ENCODE data around the gene RERE.

Gene RERE

DNA sequence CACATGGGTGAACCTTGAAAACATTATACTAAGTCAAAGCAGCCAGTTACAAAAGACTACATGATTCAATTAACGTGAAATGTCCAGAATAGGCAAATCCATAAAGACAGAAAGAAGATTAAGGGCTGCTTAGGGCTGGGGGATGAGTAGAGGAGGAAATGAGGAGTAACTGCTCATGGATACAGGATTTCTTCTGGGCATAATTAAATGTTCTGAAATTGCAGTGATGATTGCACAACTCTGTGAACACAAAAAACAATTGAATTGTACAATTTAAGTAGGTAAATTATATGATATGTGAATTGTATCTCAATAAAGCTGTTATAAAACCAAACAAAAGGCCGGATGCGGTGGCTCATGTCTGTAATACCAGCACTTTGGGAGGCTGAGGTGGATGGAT is 52.2 kb downstream of the RERE start:
- H3K9ac ChIP-seq (ENCODE audit: low read length): no peak overlapping the region
- H3K4me1 ChIP-seq (ENCODE audit: insufficient read depth, low read length): peaks cover 18% of the 10 kb centered on the region
- H3K27ac ChIP-seq (ENCODE audit: low read depth, low read length): no peak overlapping the region
- H3K27me3 ChIP-seq (ENCODE audit: control insufficient read depth in 1 of 2, insufficient read depth in 2 of 2, low read length in 2 of 2): no peaks in the 10 kb centered on the region
- H3K4me3 ChIP-seq (ENCODE audit: low read depth in 1 of 2, low read length in 2 of 2): no peak overlapping the region
- no peaks in the 10 kb centered on the region for H3K36me3 ChIP-seq (ENCODE audit: insufficient read depth, low read length)
- no peaks in the 10 kb centered on the region for H3K9me3 ChIP-seq (ENCODE audit: low read length)

DNA sequence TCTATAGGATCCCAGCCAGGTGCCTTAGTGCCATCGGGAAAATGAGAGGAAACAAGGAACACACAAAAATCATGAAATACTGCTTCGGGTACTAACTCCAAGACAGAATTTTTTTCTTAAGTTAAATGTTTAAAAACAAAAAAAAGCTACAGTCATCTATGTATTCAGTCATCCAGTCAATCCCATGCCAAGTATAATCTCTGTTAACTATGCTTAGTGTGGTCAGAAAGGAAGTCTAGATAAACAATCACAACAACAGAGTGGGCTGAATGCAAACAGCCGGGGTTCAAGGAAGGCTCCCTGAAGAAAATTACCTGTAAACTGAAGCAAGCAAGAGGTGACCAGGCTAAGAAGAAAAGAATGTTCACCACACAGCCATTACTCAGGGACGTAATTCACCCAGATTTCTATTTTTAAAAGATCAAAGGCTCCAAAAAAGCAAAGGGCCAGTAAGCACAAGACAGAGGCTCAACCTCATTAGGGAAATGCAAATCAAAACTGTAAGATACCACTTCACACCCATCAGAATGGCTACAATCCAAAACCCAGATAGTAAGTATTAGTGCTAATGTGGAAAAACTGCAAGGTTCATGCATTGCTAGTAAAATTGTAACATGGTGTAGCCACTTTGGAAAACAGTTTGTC is 53.0 kb downstream of the RERE start:
- Histone ChIP-seq H3K36me3 (ENCODE audit: insufficient read depth, low read length) (no peaks in the 10 kb centered on the region), H3K27me3 (ENCODE audit: control insufficient read depth in 1 of 2, insufficient read depth in 2 of 2, low read length in 2 of 2) (no peaks in the 10 kb centered on the region), H3K27ac (ENCODE audit: low read depth, low read length) (no peak overlapping the region)

DNA sequence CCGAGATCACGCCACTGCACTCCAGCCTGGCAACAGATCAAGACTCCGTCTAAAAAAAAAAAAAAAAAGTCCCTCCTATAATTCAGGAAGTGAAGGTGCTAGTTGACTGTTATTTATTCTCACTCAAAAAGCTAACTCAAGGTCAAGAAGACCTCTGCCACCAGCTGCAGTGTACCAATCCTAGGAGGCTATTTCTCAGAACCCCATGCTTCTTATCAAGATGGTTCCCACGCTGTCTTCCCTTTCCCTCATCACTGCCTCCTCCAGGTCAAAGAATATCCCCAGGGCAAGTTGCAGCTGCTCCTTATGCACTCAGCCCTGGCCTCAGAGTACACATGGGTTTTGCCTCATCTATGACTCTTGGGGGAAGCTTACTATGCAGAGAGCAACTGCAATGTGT is 53.6 kb downstream of the RERE start:
- H3K4me1 ChIP-seq (ENCODE audit: insufficient read depth, low read length): peaks cover 18% of the 10 kb centered on the region
- H3K36me3 ChIP-seq (ENCODE audit: insufficient read depth, low read length): no peaks in the 10 kb centered on the region
- no peak overlapping the region for H3K4me3 ChIP-seq (ENCODE audit: low read depth in 1 of 2, low read length in 2 of 2)
- H3K27ac ChIP-seq (ENCODE audit: low read depth, low read length): no peak overlapping the region
- H3K9me3 ChIP-seq (ENCODE audit: low read length): no peaks in the 10 kb centered on the region
- H3K27me3 ChIP-seq (ENCODE audit: control insufficient read depth in 1 of 2, insufficient read depth in 2 of 2, low read length in 2 of 2): no peaks in the 10 kb centered on the region
- no peak overlapping the region for H3K9ac ChIP-seq (ENCODE audit: low read length)

More for the DNA sequence above, 53.0 kb downstream of the RERE start:
- Histone ChIP-seq H3K4me3 (ENCODE audit: low read depth in 1 of 2, low read length in 2 of 2) (no peak overlapping the region), H3K9ac (ENCODE audit: low read length) (no peak overlapping the region), H3K9me3 (ENCODE audit: low read length) (no peaks in the 10 kb centered on the region), H3K4me1 (ENCODE audit: insufficient read depth, low read length) (peaks cover 18% of the 10 kb centered on the region)

DNA sequence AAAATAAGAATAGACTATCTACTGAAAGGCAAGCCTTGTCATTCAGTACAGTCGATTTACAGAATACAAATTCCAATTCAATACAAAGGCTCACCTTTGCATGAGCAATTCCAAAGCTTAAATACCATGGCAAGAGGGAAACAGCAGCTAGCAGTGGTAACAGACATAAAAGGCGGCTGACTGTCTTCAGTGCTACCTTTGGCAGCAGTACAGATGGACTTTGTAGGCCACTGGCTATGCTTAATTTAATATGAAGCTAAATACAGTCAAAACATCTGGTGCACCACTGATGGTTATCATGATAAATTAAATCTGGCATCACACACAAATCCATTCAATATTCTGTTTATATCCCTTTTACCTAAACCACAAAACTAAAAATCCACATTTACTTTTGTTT is 62.4 kb downstream of the RERE start:
- no peak overlapping the region for H3K27ac ChIP-seq (ENCODE audit: low read depth, low read length)
- peaks cover 10% of the 10 kb centered on the region for H3K4me1 ChIP-seq (ENCODE audit: insufficient read depth, low read length)
- no peak overlapping the region for H3K9ac ChIP-seq (ENCODE audit: low read length)
- H3K27me3 ChIP-seq (ENCODE audit: control insufficient read depth in 1 of 2, insufficient read depth in 2 of 2, low read length in 2 of 2): no peaks in the 10 kb centered on the region
- no peak overlapping the region for H3K4me3 ChIP-seq (ENCODE audit: low read depth in 1 of 2, low read length in 2 of 2)
- H3K36me3 ChIP-seq (ENCODE audit: insufficient read depth, low read length): no peaks in the 10 kb centered on the region
- H3K9me3 ChIP-seq (ENCODE audit: low read length): no peaks in the 10 kb centered on the region

DNA sequence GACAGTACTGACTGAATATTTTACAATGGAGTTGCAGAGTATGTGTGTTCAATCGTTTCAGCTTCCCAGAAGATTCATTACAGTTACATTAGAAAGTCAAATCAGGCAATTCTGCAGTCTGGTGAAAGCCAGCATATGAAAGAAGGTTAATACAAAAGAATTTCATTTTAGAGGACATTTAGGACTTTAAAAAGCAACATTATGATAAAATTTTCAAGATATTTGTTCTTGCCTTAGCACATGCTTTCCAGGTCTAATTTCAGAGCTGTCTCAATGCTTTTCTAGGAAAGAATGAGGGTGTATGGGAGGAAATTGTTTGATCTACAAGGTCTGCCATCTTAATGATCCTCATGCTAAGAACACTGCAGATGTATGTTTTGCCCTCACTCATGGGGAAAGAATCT is 63.2 kb downstream of the RERE start:
- Histone ChIP-seq H3K36me3 (ENCODE audit: insufficient read depth, low read length) (no peaks in the 10 kb centered on the region), H3K27me3 (ENCODE audit: control insufficient read depth in 1 of 2, insufficient read depth in 2 of 2, low read length in 2 of 2) (no peaks in the 10 kb centered on the region), H3K27ac (ENCODE audit: low read depth, low read length) (no peak overlapping the region), H3K4me1 (ENCODE audit: insufficient read depth, low read length) (peaks cover 10% of the 10 kb centered on the region), H3K9ac (ENCODE audit: low read length) (no peak overlapping the region), H3K9me3 (ENCODE audit: low read length) (no peaks in the 10 kb centered on the region), H3K4me3 (ENCODE audit: low read depth in 1 of 2, low read length in 2 of 2) (no peak overlapping the region)

DNA sequence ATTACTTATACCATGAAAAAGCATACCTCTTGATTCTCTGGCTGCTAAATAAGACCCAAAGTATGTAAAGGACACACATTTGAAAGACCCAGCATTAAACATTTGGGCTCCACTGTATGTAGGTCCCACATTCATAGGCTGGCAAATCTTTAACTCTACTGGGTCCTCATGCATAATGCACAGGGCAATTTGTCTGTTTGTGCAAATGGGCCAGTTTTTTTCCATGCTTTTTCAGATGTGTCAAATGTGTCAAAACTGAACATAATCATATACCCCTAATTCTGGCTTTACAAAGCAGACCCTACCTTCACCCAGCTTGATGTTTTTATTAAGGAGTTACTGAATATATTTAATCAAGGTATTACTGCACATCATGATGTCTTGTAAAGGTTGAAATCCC is 63.7 kb downstream of the RERE start:
- no peaks in the 10 kb centered on the region for H3K9me3 ChIP-seq (ENCODE audit: low read length)
- no peak overlapping the region for H3K27ac ChIP-seq (ENCODE audit: low read depth, low read length)
- no peak overlapping the region for H3K4me3 ChIP-seq (ENCODE audit: low read depth in 1 of 2, low read length in 2 of 2)
- no peak overlapping the region for H3K9ac ChIP-seq (ENCODE audit: low read length)
- no peaks in the 10 kb centered on the region for H3K36me3 ChIP-seq (ENCODE audit: insufficient read depth, low read length)
- no peaks in the 10 kb centered on the region for H3K27me3 ChIP-seq (ENCODE audit: control insufficient read depth in 1 of 2, insufficient read depth in 2 of 2, low read length in 2 of 2)
- H3K4me1 ChIP-seq (ENCODE audit: insufficient read depth, low read length): peaks cover 10% of the 10 kb centered on the region

DNA sequence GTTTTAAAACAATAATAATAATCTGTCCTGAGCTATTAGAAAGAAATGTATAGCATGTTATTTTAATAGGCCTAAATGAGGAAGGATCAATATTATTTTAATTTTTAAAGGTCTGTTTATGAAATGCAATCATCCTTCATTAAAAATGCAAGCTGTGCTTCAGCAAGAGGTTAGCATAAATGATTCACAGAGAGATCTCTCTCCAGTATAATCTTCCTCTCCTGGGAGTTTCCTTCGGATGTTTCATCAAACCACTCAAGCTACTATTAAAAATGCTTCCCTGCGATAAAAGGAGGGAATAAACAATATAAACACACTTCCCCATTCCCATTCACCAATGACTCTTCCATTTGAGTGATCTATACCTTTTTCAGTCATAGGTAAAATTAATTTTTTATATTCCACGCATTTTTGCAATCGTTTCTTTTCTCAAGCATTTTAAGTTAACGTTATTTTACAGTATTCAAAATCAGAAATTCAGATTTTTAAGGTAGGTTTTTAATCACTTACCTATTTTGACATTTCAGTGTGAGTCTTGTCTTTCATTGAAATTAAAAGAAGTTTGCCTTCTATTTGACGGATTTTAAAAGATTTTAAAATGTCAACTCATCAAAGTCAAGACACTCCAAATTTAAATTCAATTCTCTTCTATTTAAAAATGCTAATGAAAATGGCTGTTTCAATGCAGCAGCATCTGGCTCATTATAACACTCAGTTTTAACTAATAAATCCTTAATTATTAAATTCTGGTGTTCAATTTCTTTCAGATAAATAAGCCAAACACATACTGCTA is 64.3 kb downstream of the RERE start:
- Histone ChIP-seq H3K4me1 (ENCODE audit: insufficient read depth, low read length) (peaks cover 10% of the 10 kb centered on the region), H3K27me3 (ENCODE audit: control insufficient read depth in 1 of 2, insufficient read depth in 2 of 2, low read length in 2 of 2) (no peaks in the 10 kb centered on the region), H3K9ac (ENCODE audit: low read length) (no peak overlapping the region), H3K4me3 (ENCODE audit: low read depth in 1 of 2, low read length in 2 of 2) (no peak overlapping the region), H3K27ac (ENCODE audit: low read depth, low read length) (no peak overlapping the region), H3K9me3 (ENCODE audit: low read length) (no peaks in the 10 kb centered on the region), H3K36me3 (ENCODE audit: insufficient read depth, low read length) (no peaks in the 10 kb centered on the region)

DNA sequence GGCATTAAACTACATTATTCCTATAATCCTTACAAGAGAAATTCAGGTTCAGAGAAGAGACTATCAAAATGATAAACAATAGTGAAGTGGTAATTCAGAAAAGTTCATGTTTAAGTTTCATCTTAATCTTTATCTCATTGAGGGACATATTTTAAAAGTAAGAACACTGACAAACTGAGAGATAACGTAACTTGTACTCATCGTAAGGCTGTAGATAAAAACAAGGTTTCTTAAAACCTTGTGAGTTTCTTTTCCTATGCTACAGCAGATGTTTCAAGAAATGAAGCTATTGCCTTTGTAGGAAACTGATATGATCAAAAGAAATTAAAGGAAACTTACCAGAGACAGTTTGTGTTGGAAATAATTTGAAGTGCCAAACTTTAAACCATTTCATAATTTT is 65.0 kb downstream of the RERE start:
- no peak overlapping the region for H3K4me3 ChIP-seq (ENCODE audit: low read depth in 1 of 2, low read length in 2 of 2)
- no peaks in the 10 kb centered on the region for H3K36me3 ChIP-seq (ENCODE audit: insufficient read depth, low read length)
- H3K27ac ChIP-seq (ENCODE audit: low read depth, low read length): no peak overlapping the region
- H3K4me1 ChIP-seq (ENCODE audit: insufficient read depth, low read length): peaks cover 10% of the 10 kb centered on the region
- no peaks in the 10 kb centered on the region for H3K9me3 ChIP-seq (ENCODE audit: low read length)
- H3K27me3 ChIP-seq (ENCODE audit: control insufficient read depth in 1 of 2, insufficient read depth in 2 of 2, low read length in 2 of 2): no peaks in the 10 kb centered on the region
- H3K9ac ChIP-seq (ENCODE audit: low read length): no peak overlapping the region

DNA sequence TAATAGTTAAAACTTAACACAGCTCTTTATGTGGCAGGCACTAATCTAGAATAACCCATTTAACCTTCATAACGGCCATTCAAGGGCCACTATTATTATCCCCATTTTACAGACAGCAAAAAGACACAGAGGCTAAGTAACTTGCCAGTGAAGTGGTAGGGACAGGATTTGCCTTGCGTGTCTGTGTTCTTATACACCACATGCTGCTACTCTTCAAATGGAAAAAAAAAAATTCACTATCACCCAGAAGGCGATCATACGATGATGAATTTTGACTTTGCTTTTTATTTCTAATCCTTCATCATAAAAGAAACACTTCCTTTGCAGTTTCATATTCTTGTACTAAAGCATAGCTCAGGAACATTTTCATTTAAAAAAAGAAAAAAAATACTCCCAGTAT is 65.5 kb downstream of the RERE start:
- H3K9me3 ChIP-seq (ENCODE audit: low read length): no peaks in the 10 kb centered on the region
- no peak overlapping the region for H3K9ac ChIP-seq (ENCODE audit: low read length)
- H3K27ac ChIP-seq (ENCODE audit: low read depth, low read length): no peak overlapping the region
- no peaks in the 10 kb centered on the region for H3K27me3 ChIP-seq (ENCODE audit: control insufficient read depth in 1 of 2, insufficient read depth in 2 of 2, low read length in 2 of 2)
- no peak overlapping the region for H3K4me3 ChIP-seq (ENCODE audit: low read depth in 1 of 2, low read length in 2 of 2)
- peaks cover 10% of the 10 kb centered on the region for H3K4me1 ChIP-seq (ENCODE audit: insufficient read depth, low read length)
- H3K36me3 ChIP-seq (ENCODE audit: insufficient read depth, low read length): no peaks in the 10 kb centered on the region

DNA sequence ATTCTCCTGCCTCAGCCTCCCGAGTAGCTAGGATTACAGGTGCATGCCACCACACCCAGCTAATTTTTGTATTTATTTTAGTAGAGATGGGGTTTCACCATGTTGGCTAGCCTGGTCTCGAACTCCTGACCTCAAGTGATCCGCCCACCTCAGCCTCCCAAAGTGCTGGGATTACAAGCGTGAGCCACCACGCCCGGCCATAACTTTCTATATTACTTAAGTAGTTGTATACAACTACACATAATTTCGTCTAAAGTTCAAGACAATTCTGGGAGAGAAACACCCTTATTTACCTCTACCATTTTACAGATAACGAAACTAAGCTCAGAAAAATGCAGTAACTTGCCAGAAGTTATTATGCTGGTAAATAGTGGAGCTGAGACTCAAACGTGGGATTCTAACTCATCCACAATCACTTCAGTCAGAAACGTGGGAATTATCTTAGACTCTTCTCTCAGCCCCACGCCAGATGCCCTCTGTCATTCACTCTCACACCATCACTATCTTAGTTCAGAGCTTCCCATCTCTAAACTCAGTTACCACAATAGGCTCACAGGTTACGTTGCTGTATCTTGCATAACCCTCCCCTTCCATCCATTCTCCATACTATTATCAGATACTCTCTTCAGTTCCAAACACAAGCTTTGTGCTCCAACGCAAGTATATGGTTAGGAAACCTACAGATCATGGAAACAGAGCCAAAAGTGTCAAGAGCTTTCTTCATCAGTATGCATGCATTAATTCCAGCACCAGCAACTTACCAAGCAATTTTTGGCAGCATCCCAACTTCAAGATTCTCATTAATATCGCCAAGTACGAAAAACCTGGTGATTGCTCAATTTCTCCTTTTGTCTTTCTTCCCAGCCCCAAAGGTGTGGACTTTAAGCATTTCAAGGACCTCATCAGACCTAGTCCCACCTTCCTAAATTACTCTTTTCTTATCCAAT is 69.3 kb downstream of the RERE start:
- Histone ChIP-seq H3K9ac (ENCODE audit: low read length) (no peak overlapping the region), H3K4me3 (ENCODE audit: low read depth in 1 of 2, low read length in 2 of 2) (no peak overlapping the region), H3K36me3 (ENCODE audit: insufficient read depth, low read length) (no peaks in the 10 kb centered on the region), H3K9me3 (ENCODE audit: low read length) (no peaks in the 10 kb centered on the region), H3K27ac (ENCODE audit: low read depth, low read length) (no peak overlapping the region), H3K4me1 (ENCODE audit: insufficient read depth, low read length) (peaks cover 8% of the 10 kb centered on the region), H3K27me3 (ENCODE audit: control insufficient read depth in 1 of 2, insufficient read depth in 2 of 2, low read length in 2 of 2) (no peaks in the 10 kb centered on the region)

DNA sequence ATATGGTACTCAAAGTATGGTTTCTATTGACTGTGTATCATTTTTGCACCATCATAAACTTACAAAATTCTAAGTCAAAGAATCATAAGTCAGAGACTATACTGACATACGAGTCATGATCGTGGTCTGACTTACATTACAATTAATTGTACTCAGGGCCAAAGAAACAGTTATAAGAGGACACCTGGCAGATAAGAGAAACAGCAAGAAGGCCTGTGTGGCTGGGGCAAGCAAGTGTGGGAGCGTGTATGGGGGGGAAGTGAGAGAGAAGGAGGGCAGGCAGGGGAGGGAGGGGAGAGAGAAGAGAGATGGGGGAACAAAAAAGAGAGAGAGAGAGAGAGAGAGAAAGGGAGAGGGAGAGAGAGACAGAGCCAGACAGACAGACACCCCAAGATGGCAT is 70.9 kb downstream of the RERE start:
- Histone ChIP-seq H3K9ac (ENCODE audit: low read length) (no peak overlapping the region), H3K27ac (ENCODE audit: low read depth, low read length) (no peak overlapping the region), H3K36me3 (ENCODE audit: insufficient read depth, low read length) (no peaks in the 10 kb centered on the region), H3K27me3 (ENCODE audit: control insufficient read depth in 1 of 2, insufficient read depth in 2 of 2, low read length in 2 of 2) (no peaks in the 10 kb centered on the region), H3K4me1 (ENCODE audit: insufficient read depth, low read length) (peaks cover 8% of the 10 kb centered on the region), H3K9me3 (ENCODE audit: low read length) (no peaks in the 10 kb centered on the region), H3K4me3 (ENCODE audit: low read depth in 1 of 2, low read length in 2 of 2) (no peak overlapping the region)

Data from muscle layer of colon (tissue), 2 donors.